GM18508 (cell line): ENCODE results near the gene RPL10.
A peak's percentile ranks its signal among the peaks of the same experiment; 100 is the strongest.

Experiments
- ATAC-seq: cut with Tn5 transposase; IDR thresholded peaks from one replicate; pipeline ENCODE4 v1.9.1; 2021; ENCODE audit warnings: moderate number of reproducible peaks; ENCODE audit not compliant: insufficient read depth, unreplicated experiment

The RPL10 gene

GRCh38 chrX:154428176-154429171 is 30.3 kb downstream of the RPL10 start, which contains the start of gene ATP6AP1:
Gene ATP6AP1 (plus strand): TSS chrX:154428677. CDS start chrX:154428693, 16 bp downstream.
- peak; percentile 59 for ATAC-seq

GRCh38 chrX:154429711-154430110 is 31.5 kb downstream of the RPL10 start:
- no peak for ATAC-seq

- ATAC-seq: no peak
These were observed 32.3 kb downstream of the RPL10 start for GRCh38 chrX:154430479-154430878.

GRCh38 chrX:154430916-154431315 is 32.7 kb downstream of the RPL10 start:
- no peak for ATAC-seq

DNA sequence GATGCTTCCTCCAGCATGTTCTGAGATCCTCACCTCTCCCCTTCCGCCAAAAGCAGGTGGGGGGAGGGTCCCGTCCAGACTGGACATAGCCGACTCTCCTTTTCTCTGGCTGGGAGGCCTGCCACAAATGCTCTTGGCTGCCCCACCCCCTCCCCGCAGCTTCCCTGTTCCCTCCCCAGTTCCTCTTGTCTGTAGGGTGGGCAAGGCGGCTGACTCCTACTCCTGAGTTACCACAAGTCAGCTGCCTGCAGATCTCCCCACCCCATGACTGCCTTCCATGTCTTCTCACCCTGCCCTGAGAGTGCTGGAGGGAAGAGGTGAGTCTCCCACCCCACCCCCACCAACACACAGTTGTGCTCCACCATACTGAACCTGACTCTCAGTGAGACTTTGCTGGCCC is 33.2 kb downstream of the RPL10 start:
- ATAC-seq: no peak

DNA sequence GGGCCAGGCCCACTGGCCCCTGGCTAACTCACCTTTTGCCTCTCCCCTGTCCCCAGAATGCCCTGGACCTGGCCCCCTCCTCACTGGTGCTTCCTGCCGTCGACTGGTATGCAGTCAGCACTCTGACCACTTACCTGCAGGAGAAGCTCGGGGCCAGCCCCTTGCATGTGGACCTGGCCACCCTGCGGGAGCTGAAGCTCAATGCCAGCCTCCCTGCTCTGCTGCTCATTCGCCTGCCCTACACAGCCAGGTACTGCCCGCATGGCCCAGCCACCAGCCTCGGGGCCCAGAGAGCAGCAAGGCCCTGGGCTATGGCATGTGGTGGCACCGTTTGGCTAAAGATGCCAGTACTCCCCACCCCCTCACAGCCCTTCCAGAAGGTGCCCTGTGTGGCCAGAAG is 34.0 kb downstream of the RPL10 start:
- no peak for ATAC-seq

GRCh38 chrX:154433605-154434004 is 35.4 kb downstream of the RPL10 start:
- ATAC-seq: no peak

DNA sequence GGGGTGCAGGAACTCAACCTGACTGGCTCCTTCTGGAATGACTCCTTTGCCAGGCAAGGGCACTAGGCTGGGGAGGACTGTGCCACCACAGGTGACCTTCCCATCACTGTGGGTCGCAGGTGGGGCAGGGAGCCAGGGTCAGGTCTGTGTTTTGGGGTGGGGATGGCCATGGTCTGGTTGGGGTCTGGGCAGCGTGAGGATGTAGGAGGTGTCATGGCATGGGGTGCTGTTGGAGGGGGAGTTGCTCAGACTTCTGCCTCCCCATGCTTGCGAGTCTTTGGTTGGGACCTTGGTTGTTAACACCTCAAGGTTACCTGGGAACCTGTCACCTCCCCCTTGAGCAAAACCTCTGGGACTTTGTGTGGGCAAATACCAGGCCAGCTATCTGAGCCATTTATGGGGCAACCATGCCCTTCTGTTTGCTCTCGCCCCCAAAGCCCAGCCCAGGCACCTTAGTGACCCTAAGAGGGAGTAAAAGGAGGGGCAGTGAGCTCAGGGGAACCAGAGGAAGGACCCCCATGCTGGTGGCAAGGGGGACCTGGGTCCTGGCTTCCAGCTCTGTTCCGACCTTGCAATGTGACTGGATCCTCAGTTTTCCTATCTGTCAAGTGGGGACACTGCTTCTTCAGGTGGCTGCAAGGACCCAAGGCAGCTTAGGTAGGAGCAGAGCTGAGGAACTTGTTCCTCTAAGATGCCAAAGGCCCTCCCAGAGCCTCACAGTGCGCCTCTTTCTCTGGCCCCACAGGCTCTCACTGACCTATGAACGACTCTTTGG is 36.4 kb downstream of the RPL10 start:
- ATAC-seq: no peak

GRCh38 chrX:154435171-154435733 is 37.1 kb downstream of the RPL10 start:
- ATAC-seq: no peak

GRCh38 chrX:154436374-154436982 is 38.3 kb downstream of the RPL10 start:
- no peak for ATAC-seq

- ATAC-seq: no peak
These were observed 39.0 kb downstream of the RPL10 start, which contains the start of gene GDI1 for GRCh38 chrX:154436983-154437752. Gene GDI1 (plus strand): TSS chrX:154437154. CDS start chrX:154437255, 101 bp downstream.

- ATAC-seq: no peak
These were observed 40.1 kb downstream of the RPL10 start for GRCh38 chrX:154437971-154438893.

GRCh38 chrX:154439841-154440240 is 41.7 kb downstream of the RPL10 start:
- ATAC-seq: no peak

DNA sequence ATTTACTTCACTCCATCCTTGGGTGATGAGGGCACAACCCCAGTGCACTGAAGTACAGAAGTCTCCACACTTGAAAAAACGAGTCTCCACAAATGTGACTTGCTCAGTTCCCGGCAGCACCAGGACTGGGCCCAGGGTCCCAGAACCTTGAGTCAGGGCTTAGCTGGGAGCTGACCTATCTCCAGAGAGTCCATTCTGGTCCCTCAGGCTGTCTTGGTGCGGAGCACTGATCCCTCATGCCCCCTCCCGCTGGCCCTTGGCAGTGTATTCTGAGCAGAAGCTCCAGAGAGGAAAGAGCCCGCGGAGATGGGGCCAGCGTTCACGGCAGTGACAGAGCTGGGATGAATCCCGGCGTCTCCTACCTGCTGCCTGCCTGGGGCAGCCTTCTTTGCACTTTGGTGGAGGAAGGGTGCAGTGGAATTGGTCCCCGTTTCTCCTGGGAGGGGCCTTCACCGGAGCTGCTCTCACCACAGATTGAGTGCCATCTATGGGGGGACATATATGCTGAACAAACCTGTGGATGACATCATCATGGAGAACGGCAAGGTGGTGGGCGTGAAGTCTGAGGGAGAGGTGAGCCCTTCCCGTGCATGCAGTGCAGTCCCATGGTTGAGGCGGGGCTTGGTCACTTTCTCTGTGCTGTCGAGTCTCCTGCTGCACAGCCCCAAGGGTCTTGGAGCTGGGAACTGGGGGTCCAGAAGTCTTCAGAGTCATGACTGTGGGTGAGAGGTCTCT is 42.6 kb downstream of the RPL10 start:
- ATAC-seq: no peak

DNA sequence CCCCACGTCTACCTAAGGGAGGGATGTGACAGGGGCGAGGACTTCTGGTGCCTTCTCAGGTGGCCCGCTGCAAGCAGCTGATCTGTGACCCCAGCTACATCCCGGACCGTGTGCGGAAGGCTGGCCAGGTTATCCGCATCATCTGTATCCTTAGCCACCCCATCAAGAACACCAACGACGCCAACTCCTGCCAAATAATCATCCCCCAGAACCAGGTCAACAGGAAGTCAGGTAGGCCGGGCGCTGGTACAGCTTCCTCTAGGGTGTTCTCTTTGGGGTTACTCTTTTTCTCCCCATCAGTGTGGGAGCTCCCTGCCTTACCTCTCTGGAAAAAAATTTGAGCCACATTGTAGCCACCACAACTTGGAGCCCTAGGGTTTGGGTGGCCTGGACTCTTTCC is 43.4 kb downstream of the RPL10 start:
- ATAC-seq: no peak

GRCh38 chrX:154441984-154442707 is 44.0 kb downstream of the RPL10 start:
- no peak for ATAC-seq

DNA sequence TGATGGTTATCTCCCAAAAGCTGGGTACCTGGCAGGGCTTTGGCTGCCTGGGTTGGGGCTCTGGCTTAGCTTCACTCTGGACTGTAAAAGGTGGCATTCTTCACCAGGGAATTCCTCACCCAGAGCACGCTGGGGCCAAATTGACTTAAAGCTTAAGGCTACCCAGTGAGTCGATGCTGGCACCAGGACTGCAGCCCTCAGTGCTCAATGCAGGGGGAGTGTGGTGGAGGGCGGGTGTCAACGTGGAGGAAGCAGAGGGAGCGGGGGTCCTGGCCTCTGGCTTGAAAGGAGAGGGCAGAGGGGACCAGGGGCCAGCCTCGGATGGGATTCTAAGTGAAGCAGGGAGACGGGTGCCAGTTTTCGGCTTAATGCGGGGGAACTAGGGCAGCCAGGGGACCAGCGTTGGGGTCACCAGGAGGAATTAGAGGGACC is 45.3 kb downstream of the RPL10 start:
- ATAC-seq: no peak
